Endothelial cell of umbilical vein (primary cell): ENCODE data around the gene NCOA6. TPM values are rescaled to one million over a fixed set of nuclear protein-coding genes. Genes with fewer than 3 reads are reported as not detected.

Experiments
- BruUV-seq: library from RNA; stranded (reverse); fragments of 400-500 nt; replicated peaks from 2 replicates; lab custom pipeline; 2021; lab: Mats Ljungman, UMichigan
- CTCF ChIA-PET: fragments of 300-600, 350-600 bp; sonication (Branson Sonifier 250); formaldehyde crosslinking; loops from one replicate; lab custom pipeline; 2021; ENCODE audit warnings: antibody characterized with exemption, inconsistent platforms; lab: Charles Lee
- POLR2A ChIA-PET: fragments of 300-600, 350-600 bp; sonication (Branson Sonifier 250); formaldehyde crosslinking; loops from one replicate; lab custom pipeline; 2021; ENCODE audit warnings: antibody characterized with exemption, inconsistent platforms; lab: Charles Lee
- DNase-seq: peaks from one replicate; pipeline ENCODE4 v3.0.0-alpha.2; 2011; ENCODE audit warnings: low read depth, low spot score
- FAIRE-seq: peaks from 2 replicates; lab custom pipeline; 2011; peaks lifted over from hg19 to GRCh38; lab: Jason Lieb, UNC
- H2AFZ ChIP-seq: 2 replicates; pipeline ENCODE4 v1.6.0; 2012; ENCODE audit warnings: low read depth, low read length, control low read depth, inconsistent platforms
- H3K27ac ChIP-seq: 2 replicates; pipeline ENCODE4 v1.5.1; 2011; ENCODE audit warnings: low read depth, mild to moderate bottlenecking, control low read depth, low read length, moderate library complexity; ENCODE audit not compliant: insufficient read depth
- H3K27me3 ChIP-seq, 2 experiments: 2 replicates each; pipeline versions ENCODE4 v1.6.0 to v1.6.1; 2011; ENCODE audit warnings: low read length in 2 of 2, mixed read lengths in 1 of 2; ENCODE audit not compliant: control insufficient read depth in 2 of 2, insufficient read depth in 2 of 2
- H3K36me3 ChIP-seq, 2 experiments: 2 replicates in 1 of 2; 3 replicates in 1 of 2; pipeline ENCODE4 v1.5.1; 2011; ENCODE audit warnings: low read length in 2 of 2, mild to moderate bottlenecking in 1 of 2, moderate library complexity in 1 of 2; ENCODE audit not compliant: control insufficient read depth in 2 of 2, insufficient read depth in 2 of 2; ENCODE audit errors: extremely low read depth in 1 of 2
- H3K4me1 ChIP-seq: 3 replicates; pipeline ENCODE4 v1.5.1; 2011; ENCODE audit warnings: mild to moderate bottlenecking, low read length; ENCODE audit not compliant: control insufficient read depth, insufficient read depth; ENCODE audit errors: extremely low read depth
- H3K4me2 ChIP-seq: 2 replicates; pipeline ENCODE4 v1.6.1; 2011; ENCODE audit warnings: low read length, control low read depth, mixed read lengths; ENCODE audit not compliant: insufficient read depth
- H3K4me3 ChIP-seq, 3 experiments: fragments of 200-600 bp in 1 of 3; sonication (generic), shearing (Covaris generic) in 1 of 3; replicated peaks in 1 of 3; 2 replicates each; pipeline ENCODE4 v1.5.1; 2011 to 2016; ENCODE audit warnings: control low read depth in 3 of 3, low read length in 3 of 3, mild to moderate bottlenecking in 2 of 3, inconsistent platforms in 1 of 3, low read depth in 1 of 3, moderate library complexity in 1 of 3; ENCODE audit not compliant: insufficient read depth in 1 of 3
- H3K79me2 ChIP-seq: 2 replicates; pipeline ENCODE4 v1.6.0; 2012; ENCODE audit warnings: low read length, inconsistent platforms; ENCODE audit not compliant: control insufficient read depth, insufficient read depth
- H3K9ac ChIP-seq: replicated peaks from 2 replicates; pipeline ENCODE3; 2011; ENCODE audit warnings: low read length, control low read depth; ENCODE audit not compliant: insufficient read depth; ENCODE audit errors: extremely low read depth
- H3K9me1 ChIP-seq: replicated peaks from 3 replicates; pipeline ENCODE4 v1.6.0; 2011; ENCODE audit warnings: mild to moderate bottlenecking, low read length; ENCODE audit not compliant: control insufficient read depth, insufficient read depth; ENCODE audit errors: extremely low read depth
- H3K9me3 ChIP-seq: replicated peaks from 2 replicates; pipeline ENCODE4 v1.5.1; 2012; ENCODE audit warnings: low read length, inconsistent platforms; ENCODE audit not compliant: control insufficient read depth, insufficient read depth
- H4K20me1 ChIP-seq: replicated peaks from 2 replicates; pipeline ENCODE3; 2011; ENCODE audit warnings: mild to moderate bottlenecking, low read length; ENCODE audit not compliant: control insufficient read depth, insufficient read depth; ENCODE audit errors: extremely low read depth
- GATA2 ChIP-seq: IDR thresholded peaks from 2 replicates; pipeline ENCODE4 v1.7.0; 2011; ENCODE audit warnings: low read depth, mild to moderate bottlenecking, moderate library complexity, mixed read lengths, low read length; ENCODE audit not compliant: insufficient read length, insufficient read depth
- JUN ChIP-seq: IDR thresholded peaks from 2 replicates; pipeline ENCODE4 v1.6.1; 2011; ENCODE audit warnings: borderline replicate concordance, low read depth; ENCODE audit not compliant: insufficient read length, insufficient read depth
- MYC ChIP-seq: IDR thresholded peaks from one replicate; pipeline ENCODE4 v1.6.1; 2011; ENCODE audit warnings: mild to moderate bottlenecking, low read depth, low read length
- POLR2A ChIP-seq: IDR thresholded peaks from 2 replicates; pipeline ENCODE4 v1.6.1; 2012; ENCODE audit warnings: low read depth, mild to moderate bottlenecking, control low read depth, low read length
- dilution Hi-C: fragments of 300-500 bp; cut with MboI; formaldehyde crosslinking; loops from one replicate; pipeline ENCODE4 v1.15.0; 2019; ENCODE audit warnings: low sequenced_read_pairs; ENCODE audit not compliant: extremely low pct_ligation_motif_present
- intact Hi-C: fragments of 100-400 bp; cut with micrococcal nuclease; formaldehyde crosslinking; loops from one replicate; pipeline ENCODE4 v1.10.0; 2022
- polyA plus RNA-seq, 4 experiments: library from polyadenylated mRNA; depleted of rRNA in 3 of 4; stranded (reverse) in 3 of 4; unstranded in 1 of 4; fragments of >200 nt; gene quantifications; 2 replicates each; pipeline versions ENCODE4 v1.2.1 to v1.2.3, GENCODE V29; 2011 to 2012; ENCODE audit warnings: missing spikeins in 1 of 4
- total RNA-seq: library from RNA; stranded (reverse); gene quantifications from 2 replicates; pipeline ENCODE4 v1.2.3, GENCODE V29; 2021
- TF ChIP-seq, protein P1 (sequence below), 2 donors: IDR thresholded peaks; 1 replicate in 1 of 2; 2 replicates in 1 of 2; pipeline ENCODE4 v1.5.1; 2011; ENCODE audit warnings: low read length in 2 of 2, mild to moderate bottlenecking in 2 of 2, moderate library complexity in 2 of 2, control low read depth in 1 of 2, inconsistent platforms in 1 of 2, low read depth in 1 of 2; ENCODE audit not compliant: insufficient read depth in 1 of 2; ENCODE audit errors: extremely low read depth in 1 of 2

The NCOA6 gene
- total and polyA plus RNA-seq, 2 donors (not counting 3 experiments of a cell fraction or from before 2014, with no cell fraction given) = 16.9 to 26.7 TPM

DNA sequence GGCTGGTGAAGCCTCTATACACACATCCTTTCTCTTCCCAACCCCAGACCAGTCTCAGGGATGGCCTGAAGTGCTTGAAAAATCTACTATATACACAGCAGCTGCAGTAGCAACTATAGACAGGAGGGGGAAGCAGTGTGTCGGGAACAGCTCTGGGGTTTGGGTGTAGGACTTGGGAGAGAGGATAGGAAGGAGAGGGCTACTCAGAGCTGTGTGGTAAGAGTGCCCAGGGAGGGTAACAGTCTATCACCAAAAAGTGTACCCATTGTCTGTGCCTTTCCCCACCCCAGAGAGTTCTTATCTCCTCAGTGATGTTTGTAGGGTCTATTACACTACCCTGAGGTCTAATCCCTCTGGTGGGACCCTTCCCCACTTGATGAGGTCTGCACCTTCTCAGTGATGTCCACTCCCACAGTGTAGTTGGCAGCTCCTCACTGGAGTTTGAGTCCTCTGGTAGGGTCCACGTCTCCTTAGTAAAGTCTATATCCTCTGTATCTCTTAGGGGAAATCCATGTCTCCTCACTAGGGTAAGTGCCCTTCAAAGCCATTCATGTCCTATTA, 48.7 kb upstream of the NCOA6 start:
- BruUV-seq = no TSS peak
- CTCF ChIA-PET = interaction anchor here (0.6 to 6.0 kb wide), 47 partner anchors 10 to 392 kb away, joined by 3 to 182 read pairs (median 5); partner anchors contain the start of genes EDEM2, GSS, MYH7B and TRPC4AP

More for the DNA sequence above, 48.7 kb upstream of the NCOA6 start:
- Histone ChIP-seq H3K36me3 (no peaks in the 10 kb centered on the region), H3K9me3 (no peaks in the 10 kb centered on the region), H3K27ac (no peak overlapping the region), H3K9me1 (no peaks in the 10 kb centered on the region), H3K4me1 (peaks cover 12% of the 10 kb centered on the region), H3K79me2 (peaks cover 6% of the 10 kb centered on the region), H3K9ac (no peak overlapping the region), H3K27me3 (no peaks in the 10 kb centered on the region), H3K4me2 (no peak overlapping the region), H4K20me1 (no peaks in the 10 kb centered on the region), H2AFZ (no peak overlapping the region), H3K4me3 (no peak overlapping the region)
- dilution Hi-C loops = no loop called here
- POLR2A ChIA-PET = interaction anchor here (0.5 to 1.3 kb wide), 3 partner anchors 31 to 83 kb away, joined by 3 to 7 read pairs (median 3); partner anchors contain the start of genes GSS and MYH7B
- DNase-seq (peak; percentile 90), FAIRE-seq (peak; percentile 76)
- intact Hi-C loops = loop anchor here (1.0 to 2.0 kb wide), 6 partner anchors 86 to 395 kb away; partner anchors contain the start of gene TRPC4AP
- TF ChIP-seq POLR2A = no peak
- no peak for TF ChIP-seq MYC
- no peak for TF ChIP-seq GATA2
- TF ChIP-seq, protein P1, sequence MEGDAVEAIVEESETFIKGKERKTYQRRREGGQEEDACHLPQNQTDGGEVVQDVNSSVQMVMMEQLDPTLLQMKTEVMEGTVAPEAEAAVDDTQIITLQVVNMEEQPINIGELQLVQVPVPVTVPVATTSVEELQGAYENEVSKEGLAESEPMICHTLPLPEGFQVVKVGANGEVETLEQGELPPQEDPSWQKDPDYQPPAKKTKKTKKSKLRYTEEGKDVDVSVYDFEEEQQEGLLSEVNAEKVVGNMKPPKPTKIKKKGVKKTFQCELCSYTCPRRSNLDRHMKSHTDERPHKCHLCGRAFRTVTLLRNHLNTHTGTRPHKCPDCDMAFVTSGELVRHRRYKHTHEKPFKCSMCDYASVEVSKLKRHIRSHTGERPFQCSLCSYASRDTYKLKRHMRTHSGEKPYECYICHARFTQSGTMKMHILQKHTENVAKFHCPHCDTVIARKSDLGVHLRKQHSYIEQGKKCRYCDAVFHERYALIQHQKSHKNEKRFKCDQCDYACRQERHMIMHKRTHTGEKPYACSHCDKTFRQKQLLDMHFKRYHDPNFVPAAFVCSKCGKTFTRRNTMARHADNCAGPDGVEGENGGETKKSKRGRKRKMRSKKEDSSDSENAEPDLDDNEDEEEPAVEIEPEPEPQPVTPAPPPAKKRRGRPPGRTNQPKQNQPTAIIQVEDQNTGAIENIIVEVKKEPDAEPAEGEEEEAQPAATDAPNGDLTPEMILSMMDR (IDR thresholded peaks at IDR 0.05; ENCODE audit: extremely low read depth in 1 of 2, insufficient read depth in 1 of 2, low read depth in 1 of 2, low read length in 2 of 2) = peak; percentile 82 to 94
- TF ChIP-seq JUN = no peak
